A673 (cell line): ENCODE results near the gene GAB4.
"Not testable (repeated sequence)": the region's sequence is repeated elsewhere in the genome, so short reads cannot be mapped to it uniquely, and the experiment has no call there.

Experiments used
- CTCF ChIP-seq: fragments of 300-800, 200-600 bp; sonication (generic); conservative IDR thresholded peaks from 2 replicates; pipeline ENCODE4 v1.5.1; 2017; ENCODE audit warnings: low read depth, mild to moderate bottlenecking, antibody characterized with exemption, low read length, moderate library complexity, mixed read lengths
- EZH2 ChIP-seq: fragments of 200-600 bp; sonication (generic); IDR thresholded peaks from 2 replicates; pipeline ENCODE4 v1.6.1; 2017; ENCODE audit warnings: borderline replicate concordance, low read depth, mild to moderate bottlenecking, mixed read lengths, antibody characterized with exemption, low read length; ENCODE audit not compliant: poor library complexity, severe bottlenecking

- TF ChIP-seq CTCF, EZH2: not testable (repeated sequence)
Measured at GRCh38 chr22:16937209-16937608, 70.8 kb downstream of the GAB4 start.
